ENCODE data around the gene MZT1. TPM values are rescaled to one million over a fixed set of nuclear protein-coding genes. Genes with fewer than 3 reads are reported as not detected.

Gene MZT1
- total and polyA plus RNA-seq, 2 experiments from 2014 or later: 35.0 to 52.3 TPM

DNA sequence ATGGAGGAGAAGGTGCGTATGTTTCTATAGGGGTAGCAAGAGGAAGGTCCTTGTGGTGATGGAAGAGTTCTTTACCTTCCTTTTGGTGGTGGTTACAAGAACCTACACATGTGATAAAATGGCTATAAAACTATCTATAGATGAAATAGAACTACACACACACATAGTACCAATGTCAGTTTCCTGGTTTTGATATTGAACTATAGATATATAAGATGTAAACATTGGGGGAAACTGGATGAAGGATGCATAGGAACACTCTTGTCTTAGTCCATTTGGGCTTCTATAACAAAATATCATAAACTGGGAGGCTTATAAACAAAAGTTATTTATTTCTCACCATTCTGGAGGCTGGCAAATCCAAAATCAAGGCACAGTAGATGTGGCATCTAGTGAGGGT lies 47.1 kb downstream of the MZT1 start (continued):
- TF ChIP-seq POLR2AphosphoS5 (IDR thresholded peaks at IDR 0.05; ENCODE audit: low read depth): no peak
- TF ChIP-seq STAT1 (IDR thresholded peaks at IDR 0.05; ENCODE audit: unreplicated experiment): no peak
- no peak for TF ChIP-seq ZNF331 (CRISPR knock-in tag; IDR thresholded peaks at IDR 0.05; ENCODE audit: low read depth)
- no peak for TF ChIP-seq JUNB (IDR thresholded peaks at IDR 0.05; ENCODE audit: unreplicated experiment)

GRCh38 chr13:72678312-72678711 lies 49.1 kb downstream of the MZT1 start:
- no peaks in the 10 kb centered on the region; the same call in 2 of the 3 replicates for H3K9me3 Mint-ChIP-seq

More at GRCh38 chr13:72678312-72678711, 49.1 kb downstream of the MZT1 start:
- Histone ChIP-seq H3K4me2 (no peak overlapping the region), H3K4me1 (ENCODE audit: insufficient read depth) (no peaks in the 10 kb centered on the region), H3K27ac (ENCODE audit: low read depth) (no peak overlapping the region), H3K79me2 (replicated peaks; ENCODE audit: insufficient read depth) (no peaks in the 10 kb centered on the region), H4K20me1 (replicated peaks; ENCODE audit: insufficient read depth) (no peaks in the 10 kb centered on the region), H3K36me3 (ENCODE audit: insufficient read depth) (no peaks in the 10 kb centered on the region), H3K27me3 (ENCODE audit: insufficient read depth) (no peaks in the 10 kb centered on the region), H3F3A (replicated peaks; ENCODE audit: low read depth) (no peaks in the 10 kb centered on the region), H3K9me2 (ENCODE audit: insufficient read depth) (no peaks in the 10 kb centered on the region), H2AFZ (no peak overlapping the region), H3K4me3 (no peak overlapping the region)
- peaks cover 5% of the 10 kb centered on the region for H3K4me1 Mint-ChIP-seq
- DNase-seq (ENCODE audit: low spot score) (no peak), ATAC-seq (no peak)
- H3K36me3 Mint-ChIP-seq (ENCODE audit: low read depth): no peaks in the 10 kb centered on the region
- no peak overlapping the region for H3K27ac Mint-ChIP-seq
- H3K4me3 Mint-ChIP-seq: no peak overlapping the region
- TF ChIP-seq EZH2 (IDR thresholded peaks at IDR 0.05; ENCODE audit: low read depth, unreplicated experiment): no peak
- TF ChIP-seq POLR2AphosphoS5 (IDR thresholded peaks at IDR 0.05; ENCODE audit: low read depth): no peak
- TF ChIP-seq ZNF114 (CRISPR knock-in tag; IDR thresholded peaks at IDR 0.05): no peak
- no peak for TF ChIP-seq NANOG (IDR thresholded peaks at IDR 0.05; ENCODE audit: borderline replicate concordance)
- TF ChIP-seq CREB1 (CRISPR knock-in tag; IDR thresholded peaks at IDR 0.05; ENCODE audit: low read depth): no peak
- TF ChIP-seq, protein P1, sequence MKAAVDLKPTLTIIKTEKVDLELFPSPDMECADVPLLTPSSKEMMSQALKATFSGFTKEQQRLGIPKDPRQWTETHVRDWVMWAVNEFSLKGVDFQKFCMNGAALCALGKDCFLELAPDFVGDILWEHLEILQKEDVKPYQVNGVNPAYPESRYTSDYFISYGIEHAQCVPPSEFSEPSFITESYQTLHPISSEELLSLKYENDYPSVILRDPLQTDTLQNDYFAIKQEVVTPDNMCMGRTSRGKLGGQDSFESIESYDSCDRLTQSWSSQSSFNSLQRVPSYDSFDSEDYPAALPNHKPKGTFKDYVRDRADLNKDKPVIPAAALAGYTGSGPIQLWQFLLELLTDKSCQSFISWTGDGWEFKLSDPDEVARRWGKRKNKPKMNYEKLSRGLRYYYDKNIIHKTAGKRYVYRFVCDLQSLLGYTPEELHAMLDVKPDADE (IDR thresholded peaks at IDR 0.05): no peak
- TF ChIP-seq ZNF331 (CRISPR knock-in tag; IDR thresholded peaks at IDR 0.05; ENCODE audit: low read depth): no peak
- TF ChIP-seq, protein P2, sequence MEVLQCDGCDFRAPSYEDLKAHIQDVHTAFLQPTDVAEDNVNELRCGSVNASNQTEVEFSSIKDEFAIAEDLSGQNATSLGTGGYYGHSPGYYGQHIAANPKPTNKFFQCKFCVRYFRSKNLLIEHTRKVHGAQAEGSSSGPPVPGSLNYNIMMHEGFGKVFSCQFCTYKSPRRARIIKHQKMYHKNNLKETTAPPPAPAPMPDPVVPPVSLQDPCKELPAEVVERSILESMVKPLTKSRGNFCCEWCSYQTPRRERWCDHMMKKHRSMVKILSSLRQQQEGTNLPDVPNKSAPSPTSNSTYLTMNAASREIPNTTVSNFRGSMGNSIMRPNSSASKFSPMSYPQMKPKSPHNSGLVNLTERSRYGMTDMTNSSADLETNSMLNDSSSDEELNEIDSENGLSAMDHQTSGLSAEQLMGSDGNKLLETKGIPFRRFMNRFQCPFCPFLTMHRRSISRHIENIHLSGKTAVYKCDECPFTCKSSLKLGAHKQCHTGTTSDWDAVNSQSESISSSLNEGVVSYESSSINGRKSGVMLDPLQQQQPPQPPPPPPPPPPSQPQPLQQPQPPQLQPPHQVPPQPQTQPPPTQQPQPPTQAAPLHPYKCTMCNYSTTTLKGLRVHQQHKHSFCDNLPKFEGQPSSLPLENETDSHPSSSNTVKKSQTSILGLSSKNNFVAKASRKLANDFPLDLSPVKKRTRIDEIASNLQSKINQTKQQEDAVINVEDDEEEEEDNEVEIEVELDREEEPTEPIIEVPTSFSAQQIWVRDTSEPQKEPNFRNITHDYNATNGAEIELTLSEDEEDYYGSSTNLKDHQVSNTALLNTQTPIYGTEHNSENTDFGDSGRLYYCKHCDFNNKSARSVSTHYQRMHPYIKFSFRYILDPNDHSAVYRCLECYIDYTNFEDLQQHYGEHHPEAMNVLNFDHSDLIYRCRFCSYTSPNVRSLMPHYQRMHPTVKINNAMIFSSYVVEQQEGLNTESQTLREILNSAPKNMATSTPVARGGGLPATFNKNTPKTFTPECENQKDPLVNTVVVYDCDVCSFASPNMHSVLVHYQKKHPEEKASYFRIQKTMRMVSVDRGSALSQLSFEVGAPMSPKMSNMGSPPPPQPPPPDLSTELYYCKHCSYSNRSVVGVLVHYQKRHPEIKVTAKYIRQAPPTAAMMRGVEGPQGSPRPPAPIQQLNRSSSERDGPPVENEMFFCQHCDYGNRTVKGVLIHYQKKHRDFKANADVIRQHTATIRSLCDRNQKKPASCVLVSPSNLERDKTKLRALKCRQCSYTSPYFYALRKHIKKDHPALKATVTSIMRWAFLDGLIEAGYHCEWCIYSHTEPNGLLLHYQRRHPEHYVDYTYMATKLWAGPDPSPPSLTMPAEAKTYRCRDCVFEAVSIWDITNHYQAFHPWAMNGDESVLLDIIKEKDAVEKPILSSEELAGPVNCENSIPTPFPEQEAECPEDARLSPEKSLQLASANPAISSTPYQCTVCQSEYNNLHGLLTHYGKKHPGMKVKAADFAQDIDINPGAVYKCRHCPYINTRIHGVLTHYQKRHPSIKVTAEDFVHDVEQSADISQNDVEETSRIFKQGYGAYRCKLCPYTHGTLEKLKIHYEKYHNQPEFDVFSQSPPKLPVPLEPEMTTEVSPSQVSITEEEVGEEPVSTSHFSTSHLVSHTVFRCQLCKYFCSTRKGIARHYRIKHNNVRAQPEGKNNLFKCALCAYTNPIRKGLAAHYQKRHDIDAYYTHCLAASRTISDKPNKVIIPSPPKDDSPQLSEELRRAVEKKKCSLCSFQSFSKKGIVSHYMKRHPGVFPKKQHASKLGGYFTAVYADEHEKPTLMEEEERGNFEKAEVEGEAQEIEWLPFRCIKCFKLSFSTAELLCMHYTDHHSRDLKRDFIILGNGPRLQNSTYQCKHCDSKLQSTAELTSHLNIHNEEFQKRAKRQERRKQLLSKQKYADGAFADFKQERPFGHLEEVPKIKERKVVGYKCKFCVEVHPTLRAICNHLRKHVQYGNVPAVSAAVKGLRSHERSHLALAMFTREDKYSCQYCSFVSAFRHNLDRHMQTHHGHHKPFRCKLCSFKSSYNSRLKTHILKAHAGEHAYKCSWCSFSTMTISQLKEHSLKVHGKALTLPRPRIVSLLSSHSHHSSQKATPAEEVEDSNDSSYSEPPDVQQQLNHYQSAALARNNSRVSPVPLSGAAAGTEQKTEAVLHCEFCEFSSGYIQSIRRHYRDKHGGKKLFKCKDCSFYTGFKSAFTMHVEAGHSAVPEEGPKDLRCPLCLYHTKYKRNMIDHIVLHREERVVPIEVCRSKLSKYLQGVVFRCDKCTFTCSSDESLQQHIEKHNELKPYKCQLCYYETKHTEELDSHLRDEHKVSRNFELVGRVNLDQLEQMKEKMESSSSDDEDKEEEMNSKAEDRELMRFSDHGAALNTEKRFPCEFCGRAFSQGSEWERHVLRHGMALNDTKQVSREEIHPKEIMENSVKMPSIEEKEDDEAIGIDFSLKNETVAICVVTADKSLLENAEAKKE (CRISPR knock-in tag; IDR thresholded peaks at IDR 0.05): no peak
- TF ChIP-seq EZH2phosphoT487 (IDR thresholded peaks at IDR 0.05; ENCODE audit: unreplicated experiment): no peak
- no peak for TF ChIP-seq STAT1 (IDR thresholded peaks at IDR 0.05; ENCODE audit: unreplicated experiment)
- no peak for TF ChIP-seq JUNB (IDR thresholded peaks at IDR 0.05; ENCODE audit: unreplicated experiment)
- TF ChIP-seq CTCF (conservative IDR thresholded peaks at IDR 0.05; ENCODE audit: low read depth in 2 of 2): no peak
- TF ChIP-seq, protein P3, sequence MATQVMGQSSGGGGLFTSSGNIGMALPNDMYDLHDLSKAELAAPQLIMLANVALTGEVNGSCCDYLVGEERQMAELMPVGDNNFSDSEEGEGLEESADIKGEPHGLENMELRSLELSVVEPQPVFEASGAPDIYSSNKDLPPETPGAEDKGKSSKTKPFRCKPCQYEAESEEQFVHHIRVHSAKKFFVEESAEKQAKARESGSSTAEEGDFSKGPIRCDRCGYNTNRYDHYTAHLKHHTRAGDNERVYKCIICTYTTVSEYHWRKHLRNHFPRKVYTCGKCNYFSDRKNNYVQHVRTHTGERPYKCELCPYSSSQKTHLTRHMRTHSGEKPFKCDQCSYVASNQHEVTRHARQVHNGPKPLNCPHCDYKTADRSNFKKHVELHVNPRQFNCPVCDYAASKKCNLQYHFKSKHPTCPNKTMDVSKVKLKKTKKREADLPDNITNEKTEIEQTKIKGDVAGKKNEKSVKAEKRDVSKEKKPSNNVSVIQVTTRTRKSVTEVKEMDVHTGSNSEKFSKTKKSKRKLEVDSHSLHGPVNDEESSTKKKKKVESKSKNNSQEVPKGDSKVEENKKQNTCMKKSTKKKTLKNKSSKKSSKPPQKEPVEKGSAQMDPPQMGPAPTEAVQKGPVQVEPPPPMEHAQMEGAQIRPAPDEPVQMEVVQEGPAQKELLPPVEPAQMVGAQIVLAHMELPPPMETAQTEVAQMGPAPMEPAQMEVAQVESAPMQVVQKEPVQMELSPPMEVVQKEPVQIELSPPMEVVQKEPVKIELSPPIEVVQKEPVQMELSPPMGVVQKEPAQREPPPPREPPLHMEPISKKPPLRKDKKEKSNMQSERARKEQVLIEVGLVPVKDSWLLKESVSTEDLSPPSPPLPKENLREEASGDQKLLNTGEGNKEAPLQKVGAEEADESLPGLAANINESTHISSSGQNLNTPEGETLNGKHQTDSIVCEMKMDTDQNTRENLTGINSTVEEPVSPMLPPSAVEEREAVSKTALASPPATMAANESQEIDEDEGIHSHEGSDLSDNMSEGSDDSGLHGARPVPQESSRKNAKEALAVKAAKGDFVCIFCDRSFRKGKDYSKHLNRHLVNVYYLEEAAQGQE (IDR thresholded peaks at IDR 0.05; ENCODE audit: unreplicated experiment): no peak
- no peaks in the 10 kb centered on the region for H3K27me3 Mint-ChIP-seq (ENCODE audit: insufficient read depth, low read depth, poor library complexity)

Data from GM23338 (cell line).